ENCODE measurements around the gene TSFM. TPM values are rescaled to one million over a fixed set of nuclear protein-coding genes. Genes with fewer than 3 reads are reported as not detected.

The TSFM gene
- total and polyA plus RNA-seq, 9 of the 15 experiments (the other 6 are each of a cell fraction or from before 2014, with no cell fraction given), result 44.6 to 198 (median 60.2) TPM

GRCh38 chr12:57752668-57753000 is 30.0 kb upstream of the TSFM start (continued):
- TF ChIP-seq NCOA2 (IDR thresholded peaks at IDR 0.05; ENCODE audit: partially characterized antibody in 2 of 2) (no peak), ZBTB7A (IDR thresholded peaks at IDR 0.05; ENCODE audit: borderline replicate concordance, control insufficient read depth, low read depth, low read length) (0 out of 2 replicates have a peak, but pooled peaks have one; percentile 61), TBP (optimal IDR thresholded peaks at IDR 0.05; ENCODE audit: low read depth, low read length) (no peak), FOXK2 (conservative IDR thresholded peaks at IDR 0.05 in 1 of 2, IDR thresholded peaks at IDR 0.05 in 1 of 2; ENCODE audit: low read depth in 2 of 2) (no peak), BRF1 (IDR thresholded peaks at IDR 0.05; ENCODE audit: borderline replicate concordance, extremely low read depth, insufficient read length) (no peak)
- TF ChIP-seq, protein P1, sequence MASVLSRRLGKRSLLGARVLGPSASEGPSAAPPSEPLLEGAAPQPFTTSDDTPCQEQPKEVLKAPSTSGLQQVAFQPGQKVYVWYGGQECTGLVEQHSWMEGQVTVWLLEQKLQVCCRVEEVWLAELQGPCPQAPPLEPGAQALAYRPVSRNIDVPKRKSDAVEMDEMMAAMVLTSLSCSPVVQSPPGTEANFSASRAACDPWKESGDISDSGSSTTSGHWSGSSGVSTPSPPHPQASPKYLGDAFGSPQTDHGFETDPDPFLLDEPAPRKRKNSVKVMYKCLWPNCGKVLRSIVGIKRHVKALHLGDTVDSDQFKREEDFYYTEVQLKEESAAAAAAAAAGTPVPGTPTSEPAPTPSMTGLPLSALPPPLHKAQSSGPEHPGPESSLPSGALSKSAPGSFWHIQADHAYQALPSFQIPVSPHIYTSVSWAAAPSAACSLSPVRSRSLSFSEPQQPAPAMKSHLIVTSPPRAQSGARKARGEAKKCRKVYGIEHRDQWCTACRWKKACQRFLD (CRISPR knock-in tag; IDR thresholded peaks at IDR 0.05), result no peak

GRCh38 chr12:57753756-57754337 is 28.7 kb upstream of the TSFM start:
- Histone ChIP-seq H2AFZ (ENCODE audit: low read depth, low read length) (peak overlapping the region; percentile 64), H3K9me3 (replicated peaks; ENCODE audit: control insufficient read depth, insufficient read depth, low read depth, low read length) (no peaks in the 10 kb centered on the region), H3K9ac (ENCODE audit: insufficient read depth in 1 of 2, low read depth in 2 of 2, low read length in 2 of 2) (peak overlapping the region in 1 of 2 experiments; percentile 41; a peak in 1 of 4 replicates), H3K36me3 (ENCODE audit: control insufficient read depth, insufficient read depth, low read length) (peaks cover 39% of the 10 kb centered on the region), H3K27me3 (ENCODE audit: control insufficient read depth in 2 of 2, insufficient read depth in 2 of 2, low read length in 2 of 2) (no peaks in the 10 kb centered on the region), H3K9me1 (ENCODE audit: control insufficient read depth, insufficient read depth, low read length) (no peaks in the 10 kb centered on the region), H3K27ac (ENCODE audit: extremely low read depth, low read depth, low read length) (peak overlapping the region; percentile 71), H4K20me1 (replicated peaks; ENCODE audit: control insufficient read depth, insufficient read depth, low read length) (no peaks in the 10 kb centered on the region), H3K4me1 (replicated peaks in 1 of 2; ENCODE audit: control insufficient read depth in 2 of 2, insufficient read depth in 2 of 2, low read length in 2 of 2) (peaks cover 39 to 40% of the 10 kb centered on the region in 2 experiments), H3K4me2 (ENCODE audit: insufficient read depth, low read length) (peak overlapping the region; percentile 94), H3K79me2 (ENCODE audit: control insufficient read depth, insufficient read depth, low read length) (peaks cover 47% of the 10 kb centered on the region), H3K4me3 (0 out of 2 replicates have a peak overlapping the region, but pooled peaks have one; percentile 9)
- FAIRE-seq (peak; percentile 67), DNase-seq (ENCODE audit: extremely low read depth in 1 of 4, low spot score in 3 of 4) (peak in 1 of 4 experiments; percentile 68), ATAC-seq (no peak)
- in situ Hi-C loops (cut with MboI), result no loop called here
- no TSS peak for BruUV-seq (replicated peaks)
- intact Hi-C loops (cut with micrococcal nuclease), result loop anchor here (2.0 kb wide), 1 partner anchor 19 kb away; the partner anchor contains the start of genes EEF1AKMT3 and METTL1
- WGBS (ENCODE audit: insufficient coverage, low coverage, missing lambda C conversion rate), result 29% methylated on average over 1 of the region's 1 CpG
- CTCF ChIA-PET (ENCODE audit: low intra/inter-chr PET ratio), result no interaction called here
- POLR2A ChIA-PET, result interaction anchor here (0.9 to 1.0 kb wide), 4 partner anchors 8 to 22 kb away, joined by 3 to 5 read pairs (median 3); partner anchors contain the start of genes EEF1AKMT3 and METTL1
- TF ChIP-seq ARNT (IDR thresholded peaks at IDR 0.05), result no peak
- no peak for TF ChIP-seq NRF1 (conservative IDR thresholded peaks at IDR 0.05 in 1 of 2, IDR thresholded peaks at IDR 0.05 in 1 of 2)
- TF ChIP-seq ZNF165 (CRISPR knock-in tag; IDR thresholded peaks at IDR 0.05; ENCODE audit: borderline replicate concordance), result no peak
- TF ChIP-seq TCF3 (CRISPR knock-in tag; IDR thresholded peaks at IDR 0.05), result peak; percentile 27
- no peak for TF ChIP-seq ELK1 (CRISPR knock-in tag; IDR thresholded peaks at IDR 0.05)
- no peak for TF ChIP-seq ETV6 (IDR thresholded peaks at IDR 0.05; ENCODE audit: borderline replicate concordance in 1 of 2, low read depth in 2 of 2, low read length in 1 of 2)
- no peak for TF ChIP-seq ETV6 (CRISPR knock-in tag; IDR thresholded peaks at IDR 0.05; ENCODE audit: borderline replicate concordance)
- TF ChIP-seq TEAD1 (CRISPR knock-in tag; IDR thresholded peaks at IDR 0.05), result no peak
- TF ChIP-seq, protein P2, sequence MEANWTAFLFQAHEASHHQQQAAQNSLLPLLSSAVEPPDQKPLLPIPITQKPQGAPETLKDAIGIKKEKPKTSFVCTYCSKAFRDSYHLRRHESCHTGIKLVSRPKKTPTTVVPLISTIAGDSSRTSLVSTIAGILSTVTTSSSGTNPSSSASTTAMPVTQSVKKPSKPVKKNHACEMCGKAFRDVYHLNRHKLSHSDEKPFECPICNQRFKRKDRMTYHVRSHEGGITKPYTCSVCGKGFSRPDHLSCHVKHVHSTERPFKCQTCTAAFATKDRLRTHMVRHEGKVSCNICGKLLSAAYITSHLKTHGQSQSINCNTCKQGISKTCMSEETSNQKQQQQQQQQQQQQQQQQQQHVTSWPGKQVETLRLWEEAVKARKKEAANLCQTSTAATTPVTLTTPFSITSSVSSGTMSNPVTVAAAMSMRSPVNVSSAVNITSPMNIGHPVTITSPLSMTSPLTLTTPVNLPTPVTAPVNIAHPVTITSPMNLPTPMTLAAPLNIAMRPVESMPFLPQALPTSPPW (CRISPR knock-in tag; IDR thresholded peaks at IDR 0.05), result no peak
- TF ChIP-seq ASH1L (IDR thresholded peaks at IDR 0.05; ENCODE audit: borderline replicate concordance, low read depth, partially characterized antibody), result no peak
- no peak for TF ChIP-seq KAT2B (IDR thresholded peaks at IDR 0.05; ENCODE audit: low read depth, low read length)

Data from K562 (cell line).